Hepatic stellate cell (primary cell): Measurements from ENCODE around the gene ARL3.
A peak's percentile ranks its signal among the peaks of the same experiment; 100 is the strongest.
"Not testable (repeated sequence)": the region's sequence is repeated elsewhere in the genome, so short reads cannot be mapped to it uniquely, and the experiment has no call there.

ENCODE experiments used
- DNase-seq: peaks from one replicate; pipeline ENCODE4 v3.0.0; 2011; ENCODE audit warnings: low spot score

The ARL3 gene

GRCh38 chr10:102673236-102673818 is 40.9 kb downstream of the ARL3 start:
- no peak for DNase-seq

GRCh38 chr10:102670871-102671434 is 43.2 kb downstream of the ARL3 start:
- no peak for DNase-seq

- no peak for DNase-seq
These were observed 44.0 kb downstream of the ARL3 start for GRCh38 chr10:102670065-102670670.

DNA sequence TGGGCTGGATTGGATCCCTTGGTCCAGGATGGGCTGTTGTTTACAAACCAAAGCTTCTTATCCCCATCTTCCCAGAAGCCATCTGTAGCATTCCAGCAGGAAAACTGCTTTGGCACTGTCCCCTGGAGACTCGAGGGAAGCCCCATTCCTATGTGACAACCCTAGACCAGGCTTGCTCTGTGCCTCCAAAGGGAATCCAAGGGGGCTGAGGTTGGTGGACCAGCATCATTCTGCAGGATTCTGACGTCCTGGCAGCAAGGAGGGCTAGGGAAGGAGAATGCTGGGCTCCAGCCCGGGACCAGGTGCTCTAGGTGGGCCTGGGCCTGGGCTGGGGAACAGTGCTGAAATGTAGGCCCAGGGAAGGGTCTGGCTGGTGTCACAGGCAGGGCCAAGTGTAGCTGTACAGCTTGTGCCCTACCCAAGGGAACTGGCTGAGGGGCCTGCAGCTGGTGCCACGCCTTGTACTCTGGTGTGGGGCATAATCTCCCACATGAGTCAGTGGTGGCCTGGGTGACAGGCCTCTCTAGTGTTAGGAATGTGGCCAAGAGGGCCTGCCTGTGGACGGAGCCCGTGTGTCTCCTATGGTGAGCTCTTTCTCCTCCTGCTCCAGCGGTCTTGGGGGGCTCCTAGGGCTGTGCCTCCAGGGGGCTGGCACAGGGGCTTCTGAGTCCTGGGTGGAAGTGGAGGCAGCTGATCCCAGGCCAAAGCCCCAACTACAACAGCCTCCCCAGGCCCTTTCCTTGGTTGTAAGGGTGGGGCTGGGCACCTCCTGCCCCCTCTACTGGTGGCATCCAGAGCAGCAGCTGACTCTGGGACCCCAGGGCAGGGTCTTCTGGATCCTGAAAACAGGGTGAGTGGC is 44.8 kb downstream of the ARL3 start:
- DNase-seq = peak; percentile 88

GRCh38 chr10:102668326-102669107 is 45.7 kb downstream of the ARL3 start:
- no peak for DNase-seq

DNA sequence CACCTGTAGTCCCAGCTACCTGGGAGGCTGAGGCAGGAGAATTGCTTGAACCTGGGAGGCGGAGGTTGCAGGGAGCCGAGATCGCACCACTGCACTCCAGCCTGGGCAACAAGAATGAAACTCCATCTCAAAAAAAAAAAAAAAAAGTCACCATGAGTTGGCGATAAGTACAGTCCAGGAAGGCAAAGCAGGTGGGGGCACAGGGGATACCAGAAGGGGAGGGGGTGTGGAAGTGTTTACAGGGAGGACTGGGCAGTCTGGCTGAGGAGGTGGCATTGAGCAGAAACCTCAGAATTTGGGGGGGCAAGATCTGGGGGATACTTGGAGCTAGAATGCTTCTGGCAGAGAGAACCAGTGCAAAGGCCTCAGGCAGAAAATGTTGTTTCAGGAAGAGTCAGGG is 46.8 kb downstream of the ARL3 start:
- DNase-seq = not testable (repeated sequence)

DNA sequence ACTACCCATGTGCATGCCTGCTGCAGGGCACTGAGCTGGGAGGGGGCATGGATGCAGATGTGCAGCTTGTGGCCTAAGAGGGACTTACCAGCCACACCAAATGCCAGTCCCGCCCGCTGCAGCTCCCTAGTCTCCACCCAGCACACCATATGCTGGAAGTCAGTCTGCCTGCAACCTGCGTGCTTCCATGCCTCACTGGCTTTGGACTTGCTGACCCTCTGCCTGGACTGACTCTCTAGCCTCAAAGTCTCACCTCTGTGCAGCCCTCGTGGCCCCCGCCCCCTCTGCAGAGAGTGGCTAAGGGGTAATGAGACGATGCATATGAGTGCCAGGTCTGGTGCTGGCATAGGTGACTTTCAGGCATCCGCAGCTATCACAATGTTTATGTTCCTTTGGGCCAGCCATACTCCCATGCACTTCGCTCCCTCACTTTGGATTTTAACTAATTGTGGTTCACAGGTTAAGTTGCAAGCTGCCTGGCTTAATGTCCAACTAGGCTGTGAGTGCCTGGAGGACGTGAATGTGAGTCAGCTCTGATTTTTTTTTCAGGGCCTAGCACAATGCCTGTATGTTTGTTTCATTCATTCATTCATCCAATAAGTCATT is 48.2 kb downstream of the ARL3 start:
- no peak for DNase-seq

GRCh38 chr10:102661658-102662028 is 52.6 kb downstream of the ARL3 start:
- DNase-seq = no peak

DNA sequence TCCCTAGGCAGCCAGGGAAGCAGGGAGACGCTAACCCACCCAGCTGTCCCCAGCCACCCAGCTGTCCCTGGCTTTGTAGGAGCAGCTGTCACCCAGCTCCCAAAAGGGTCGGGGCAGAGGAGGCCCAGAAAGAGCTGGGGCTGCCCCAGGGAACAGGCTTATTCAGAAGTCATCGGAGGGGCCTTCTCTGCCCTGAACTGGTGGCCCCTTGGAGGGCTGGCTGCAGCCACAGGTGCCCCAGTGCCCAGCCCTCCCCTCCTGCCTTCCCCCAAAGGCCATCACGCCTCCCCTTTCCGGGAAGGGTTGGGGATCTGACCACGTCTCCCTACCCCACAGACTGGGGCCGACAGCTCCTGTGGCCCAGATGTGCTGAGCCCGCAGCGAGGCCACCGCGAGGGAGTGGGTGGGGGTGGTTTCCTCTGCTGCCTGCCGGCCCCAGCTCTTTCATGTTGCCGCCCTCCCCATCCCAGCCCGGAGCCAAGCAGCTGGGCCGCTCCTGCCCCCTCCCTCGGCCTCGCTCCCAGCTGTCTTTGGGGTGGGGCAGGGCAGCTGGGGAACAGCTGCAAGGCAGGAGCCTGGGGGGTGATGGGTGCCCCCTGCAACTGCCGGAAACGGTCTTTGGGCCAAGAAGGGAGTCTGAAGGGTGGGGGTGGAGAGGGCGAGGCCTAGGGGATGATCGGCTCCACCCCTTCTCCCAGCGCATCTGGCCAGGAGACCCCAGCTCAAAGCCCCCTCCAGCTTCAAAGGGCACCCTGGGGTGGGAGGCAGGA is 53.1 kb downstream of the ARL3 start:
- no peak for DNase-seq

DNA sequence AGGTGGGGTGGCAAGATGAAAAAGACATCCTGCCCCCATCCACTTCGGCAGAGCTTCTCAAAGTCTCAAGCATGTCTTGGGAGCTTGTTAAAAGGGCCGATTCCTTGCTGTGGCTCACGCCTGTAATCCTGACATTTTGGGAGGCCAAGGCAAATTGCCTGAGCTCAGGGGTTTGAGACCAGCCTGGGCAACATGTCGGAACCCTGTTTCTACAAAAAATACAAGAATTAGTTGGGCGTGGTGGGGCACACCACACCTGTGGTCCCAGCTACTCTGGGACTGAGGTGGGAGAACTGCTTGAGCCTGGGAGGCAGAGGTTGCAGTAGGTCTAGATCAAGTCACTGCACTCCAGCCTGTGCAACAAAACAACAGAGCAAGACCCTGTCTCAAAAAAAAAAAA is 55.4 kb downstream of the ARL3 start:
- no peak for DNase-seq

GRCh38 chr10:102657984-102658724 is 56.0 kb downstream of the ARL3 start:
- DNase-seq = no peak

GRCh38 chr10:102657451-102657850 is 56.7 kb downstream of the ARL3 start:
- DNase-seq = no peak

DNA sequence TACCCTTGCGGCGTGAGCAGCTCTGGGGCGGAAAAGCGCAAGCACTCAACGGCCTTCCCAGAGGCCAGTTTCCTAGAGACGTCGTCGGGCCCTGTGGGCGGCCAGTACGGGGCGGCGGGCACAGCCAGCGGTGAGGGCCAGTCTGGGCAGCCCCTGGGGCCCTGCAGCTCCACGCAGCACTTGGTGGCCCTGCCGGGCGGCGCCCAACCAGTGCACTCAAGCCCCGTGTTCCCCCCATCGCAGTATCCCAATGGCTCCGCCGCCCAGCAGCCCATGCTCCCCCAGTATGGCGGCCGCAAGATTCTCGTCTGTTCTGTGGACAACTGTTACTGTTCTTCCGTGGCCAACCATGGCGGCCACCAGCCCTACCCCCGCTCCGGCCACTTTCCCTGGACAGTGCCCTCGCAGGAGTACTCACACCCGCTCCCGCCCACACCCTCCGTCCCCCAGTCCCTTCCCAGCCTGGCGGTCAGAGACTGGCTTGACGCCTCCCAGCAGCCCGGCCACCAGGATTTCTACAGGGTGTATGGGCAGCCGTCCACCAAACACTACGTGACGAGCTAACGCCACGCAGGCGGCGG is 57.3 kb downstream of the ARL3 start:
- no peak for DNase-seq

- DNase-seq = no peak
These were observed 58.2 kb downstream of the ARL3 start for GRCh38 chr10:102656026-102656425.

GRCh38 chr10:102654969-102655368 is 59.2 kb downstream of the ARL3 start:
- no peak for DNase-seq

- DNase-seq = no peak
These were observed 59.6 kb downstream of the ARL3 start for GRCh38 chr10:102654566-102654965.

DNA sequence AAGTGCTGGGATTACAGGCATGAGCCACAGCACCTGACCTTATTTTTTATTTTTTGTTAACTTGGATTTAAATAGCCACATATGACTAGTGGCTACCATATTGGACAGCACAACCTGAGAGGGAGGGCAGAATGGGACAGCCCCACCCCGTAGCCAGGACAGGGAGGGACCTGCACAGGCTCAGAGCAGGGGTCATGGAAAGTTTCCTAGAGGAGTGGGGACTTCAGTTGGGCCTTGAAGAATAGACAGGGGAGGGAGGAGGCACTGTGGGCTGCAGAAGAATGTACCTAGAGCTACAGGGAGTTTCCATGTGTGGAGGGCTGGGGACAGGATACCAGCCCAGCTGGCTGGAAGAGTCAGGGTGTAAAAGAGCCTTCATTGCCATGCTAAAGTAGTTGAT is 61.1 kb downstream of the ARL3 start:
- DNase-seq = no peak

DNA sequence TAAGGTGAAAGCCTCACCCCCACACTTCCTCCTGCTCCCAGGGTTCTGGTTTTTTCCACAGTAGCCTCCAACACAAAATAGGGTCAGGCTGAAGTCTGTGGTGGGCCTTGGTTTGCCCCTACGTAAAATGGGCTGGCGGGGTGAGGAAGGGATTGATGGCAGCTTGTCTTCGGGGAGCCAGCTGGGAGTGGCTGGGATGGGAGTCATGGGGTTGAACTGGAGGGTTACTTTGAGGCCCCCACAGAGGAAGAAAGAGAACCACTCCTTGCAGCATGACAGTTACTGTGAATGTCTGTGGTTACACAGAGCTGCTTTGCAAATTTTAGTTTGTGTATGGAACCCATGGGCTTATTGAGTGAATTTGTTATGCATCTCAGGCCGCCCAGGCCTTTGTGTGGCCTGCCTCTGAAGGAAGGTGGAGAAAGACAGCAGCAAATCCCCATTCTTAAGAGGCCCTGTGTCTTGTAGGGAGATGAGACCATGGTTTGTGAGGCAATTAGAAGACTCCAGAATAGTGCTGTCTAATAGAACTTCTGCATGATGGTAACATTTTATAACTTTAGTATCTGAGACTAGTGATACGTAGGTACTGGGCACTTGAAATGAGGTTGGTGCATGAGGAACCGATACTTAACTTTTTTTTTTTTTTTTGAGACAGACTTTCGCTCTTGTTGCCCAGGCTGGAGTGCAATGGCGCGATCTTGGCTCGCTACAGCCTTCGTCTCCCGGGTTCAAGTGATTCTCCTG is 61.9 kb downstream of the ARL3 start:
- DNase-seq = no peak
